CD4-positive, CD25-positive, alpha-beta regulatory T cell (primary cell): Measurements from ENCODE around the gene NCMAP. TPM values are rescaled to one million over a fixed set of nuclear protein-coding genes. Genes with fewer than 3 reads are reported as not detected.
"Not testable (repeated sequence)": the region's sequence is repeated elsewhere in the genome, so short reads cannot be mapped to it uniquely, and the experiment has no call there.

Source experiments
- ATAC-seq, 2 donors: fragments of 150-1000 bp; cut with Tn5 transposase; one replicate each; pipeline ENCODE4 v1.10.0; 2021; ENCODE audit warnings: low read depth in 2 of 2, moderate number of reproducible peaks in 2 of 2, moderate library complexity in 1 of 2
- DNase-seq, 3 donors: peaks; one replicate each; pipeline versions ENCODE4 v3.0.0 to v3.0.0-alpha.2; 2012 to 2022; ENCODE audit warnings: mixed read lengths in 1 of 3
- H3K27ac ChIP-seq: one replicate; pipeline ENCODE4 v1.7.0; 2013; ENCODE audit warnings: mild to moderate bottlenecking, low read length; ENCODE audit not compliant: insufficient read depth, poor library complexity, severe bottlenecking
- H3K27me3 ChIP-seq: one replicate; pipeline ENCODE4 v1.7.0; 2013; ENCODE audit warnings: low read length; ENCODE audit not compliant: control insufficient read depth, insufficient read depth
- H3K36me3 ChIP-seq: one replicate; pipeline ENCODE4 v1.7.0; 2013; ENCODE audit warnings: mild to moderate bottlenecking, low read length, moderate library complexity; ENCODE audit not compliant: control insufficient read depth, insufficient read depth
- H3K4me1 ChIP-seq: 2 replicates; pipeline ENCODE4 v1.7.0; 2013; ENCODE audit warnings: mild to moderate bottlenecking, low read length; ENCODE audit not compliant: insufficient read depth, control insufficient read depth, poor library complexity, severe bottlenecking
- H3K4me3 ChIP-seq: one replicate; pipeline ENCODE4 v1.7.0; 2013; ENCODE audit warnings: low read depth, mild to moderate bottlenecking, low read length, moderate library complexity
- H3K9me3 ChIP-seq, 2 experiments: 1 replicate in 1 of 2; 2 replicates in 1 of 2; pipeline ENCODE4 v1.7.0; 2013; ENCODE audit warnings: low read length in 2 of 2, mild to moderate bottlenecking in 1 of 2, moderate library complexity in 1 of 2; ENCODE audit not compliant: control insufficient read depth in 2 of 2
- H3K27ac Mint-ChIP-seq, 3 donors: one replicate each; pipeline ENCODE4 v1.8.0; 2020 to 2022; ENCODE audit warnings: mild to moderate bottlenecking in 3 of 3, mixed read lengths in 3 of 3, moderate library complexity in 2 of 3
- H3K27me3 Mint-ChIP-seq: one replicate; pipeline ENCODE4 v1.8.0; 2022; ENCODE audit warnings: mild to moderate bottlenecking, mixed read lengths
- H3K36me3 Mint-ChIP-seq: one replicate; pipeline ENCODE4 v1.8.0; 2020; ENCODE audit warnings: mixed read lengths
- H3K4me1 Mint-ChIP-seq, 4 donors: one replicate each; pipeline ENCODE4 v1.8.0; 2020 to 2022; ENCODE audit warnings: mixed read lengths in 4 of 4, mild to moderate bottlenecking in 1 of 4
- H3K4me3 Mint-ChIP-seq, 4 donors: one replicate each; pipeline ENCODE4 v1.8.0; 2020 to 2022; ENCODE audit warnings: mild to moderate bottlenecking in 4 of 4, mixed read lengths in 4 of 4, moderate library complexity in 3 of 4
- H3K9me3 Mint-ChIP-seq, 7 donors: one replicate each; pipeline ENCODE4 v1.8.0; 2020 to 2022; ENCODE audit warnings: mixed read lengths in 7 of 7, mild to moderate bottlenecking in 3 of 7, moderate library complexity in 2 of 7
- polyA plus RNA-seq, 4 donors: library from polyadenylated mRNA; unstranded; fragments of 300-500 nt; fragmentation: Illumina TruSeq; gene quantifications; one replicate each; pipeline ENCODE4 v1.2.3, GENCODE V29; 2021
- total RNA-seq: library from RNA; stranded (reverse); gene quantifications from one replicate; pipeline ENCODE4 v1.2.3, GENCODE V29; 2022

NCMAP gene
- total RNA-seq: not detected
- under 1 TPM in 1 of 4 donors, not detected in 3; 0.34 TPM for polyA plus RNA-seq

DNA sequence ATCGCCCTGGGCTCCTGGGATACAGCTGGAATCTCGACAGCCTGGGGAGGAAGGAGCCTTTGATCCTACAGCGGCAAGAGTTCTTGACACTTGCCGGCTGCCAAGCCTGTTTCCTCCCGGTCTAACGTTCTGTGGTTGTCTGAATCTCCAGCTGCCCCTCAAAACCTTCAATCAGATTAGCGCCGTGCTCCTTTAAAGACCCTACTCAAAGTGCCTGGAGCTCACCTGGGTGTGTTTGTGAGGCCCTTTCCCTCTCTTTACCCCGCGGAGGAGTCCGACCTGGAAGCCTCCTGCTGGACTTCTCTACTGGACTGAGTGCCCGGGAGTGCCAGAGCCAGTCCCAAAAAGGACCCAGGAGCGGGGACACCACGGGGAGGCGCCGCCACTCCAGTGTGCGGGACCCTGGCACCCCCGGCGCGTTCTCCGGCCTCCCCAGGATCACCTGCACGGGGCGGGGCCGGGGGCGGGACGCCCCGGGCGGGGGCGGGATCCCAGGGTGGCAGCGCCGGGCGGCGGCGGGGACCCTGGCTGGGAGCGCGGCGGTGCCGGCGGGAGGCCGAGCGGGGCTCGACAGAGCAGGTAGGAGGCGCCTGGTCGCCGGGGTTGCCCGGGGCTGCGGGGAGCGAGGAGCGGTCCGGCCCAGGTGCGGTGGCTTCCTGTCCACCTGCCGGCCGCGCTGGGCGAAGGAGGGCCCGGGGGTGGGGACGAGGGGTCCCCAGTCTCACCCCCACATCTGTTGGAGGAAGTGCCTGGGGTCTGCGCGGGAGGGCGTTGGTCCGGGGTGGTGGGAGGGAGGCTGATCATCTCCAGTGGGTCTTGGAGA lies at the start of gene NCMAP:
Gene NCMAP, plus strand, starts transcription at position 497 of the 823 bp plus-strand sequence. CDS start 39,344 bp downstream, outside the sequence.
- Mint-ChIP-seq H3K4me3 (peak within 1 kb of the TSS; percentile 72 to 78 (median 77)), H3K27ac (peak within 1 kb of the TSS; percentile 54 to 71 (median 63)), H3K36me3 (no peaks in the 10 kb centered on the region), H3K4me1 (peaks cover 5 to 22% (median 5%) of the 10 kb centered on the region in 4 donors), H3K9me3 (peaks cover 0 to 6% (median 0%) of the 10 kb centered on the region in 7 donors), H3K27me3 (peaks cover 44% of the 10 kb centered on the region)
- DNase-seq: peak in 2 of 3 donors; percentile 27 to 45
- Histone ChIP-seq H3K9me3 (no peaks in the 10 kb centered on the region), H3K36me3 (no peaks in the 10 kb centered on the region), H3K4me1 (peaks cover 12% of the 10 kb centered on the region), H3K27me3 (peaks cover 6% of the 10 kb centered on the region), H3K4me3 (peak within 1 kb of the TSS; percentile 42), H3K27ac (no peak within 1 kb of the TSS)
- peak; percentile 57 to 66 for ATAC-seq

DNA sequence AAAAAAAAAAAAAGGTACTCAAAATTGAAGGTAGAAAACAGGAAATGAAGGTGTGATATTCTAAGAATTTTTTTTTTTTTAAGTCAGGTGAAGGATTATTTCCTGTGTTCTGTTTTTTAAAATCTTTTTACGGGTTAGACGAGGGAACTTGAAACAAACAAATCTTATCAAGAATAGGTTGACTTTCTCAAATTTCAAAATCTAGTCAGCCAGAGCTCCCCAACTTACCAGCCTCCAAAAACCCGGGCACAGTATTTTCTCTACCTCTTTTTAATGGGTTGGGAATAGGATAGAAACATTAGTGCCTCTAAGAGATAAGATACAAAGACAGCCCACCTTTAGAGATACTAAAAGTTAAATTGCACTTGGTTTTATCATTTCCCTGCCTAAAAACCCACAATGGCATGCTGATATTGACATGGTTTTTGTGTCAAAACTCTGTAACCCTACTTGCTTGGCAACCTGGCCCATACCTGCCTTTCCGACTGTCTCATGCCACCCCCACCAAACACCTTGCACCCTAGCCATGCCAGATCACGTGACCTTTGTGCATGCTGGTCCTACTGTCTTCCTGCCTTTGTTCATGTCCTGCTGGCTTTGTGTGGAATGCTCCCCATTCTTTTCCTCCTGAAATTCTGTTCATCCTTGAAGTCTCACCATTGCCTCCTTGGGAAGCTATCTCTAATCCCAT lies 49.1 kb upstream of the NCMAP start:
- peak overlapping the region; percentile 97 for H3K27ac ChIP-seq
- H3K9me3 ChIP-seq: no peaks in the 10 kb centered on the region
- peak overlapping the region; percentile 95 for H3K4me3 ChIP-seq
- H3K4me1 ChIP-seq: peaks cover 70% of the 10 kb centered on the region
- peak overlapping the region; percentile 88 to 99 (median 92) for H3K4me3 Mint-ChIP-seq
- DNase-seq (peak in 2 of 3 donors; percentile 80 to 81), ATAC-seq (peak in 1 of 2 donors; percentile 1)
- peak overlapping the region; percentile 92 to 100 (median 98) for H3K27ac Mint-ChIP-seq
- H3K27me3 Mint-ChIP-seq: peaks cover 6% of the 10 kb centered on the region
- peaks cover 52% of the 10 kb centered on the region for H3K36me3 Mint-ChIP-seq
- H3K27me3 ChIP-seq: no peaks in the 10 kb centered on the region
- H3K4me1 Mint-ChIP-seq: peaks cover 37 to 72% (median 55%) of the 10 kb centered on the region in 4 donors
- peaks cover 0 to 2% (median 0%) of the 10 kb centered on the region in 7 donors for H3K9me3 Mint-ChIP-seq
- peaks cover 13% of the 10 kb centered on the region for H3K36me3 ChIP-seq

DNA sequence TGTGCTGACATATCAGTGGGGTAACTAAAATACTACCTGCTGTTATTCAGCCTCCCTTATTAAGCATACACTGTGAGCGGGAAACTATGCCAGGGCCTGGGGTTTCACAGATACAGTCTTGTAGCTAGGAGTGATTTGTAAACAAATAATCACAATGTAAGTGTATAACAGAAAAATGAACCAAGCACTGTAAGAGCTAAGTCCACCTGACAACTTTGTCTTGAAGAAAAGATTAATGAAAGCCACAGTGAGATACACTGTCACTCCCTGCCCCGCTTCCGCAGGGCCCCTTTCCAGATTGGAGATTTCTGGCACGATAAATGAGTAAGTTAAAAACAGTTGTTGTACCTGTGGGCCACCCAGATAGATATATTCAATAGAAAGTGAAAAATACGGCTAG lies 48.5 kb upstream of the NCMAP start:
- peaks cover 18% of the 10 kb centered on the region for H3K36me3 ChIP-seq
- peak in 1 of 2 donors; percentile 8 for ATAC-seq
- H3K4me3 ChIP-seq: peak overlapping the region; percentile 95
- Mint-ChIP-seq H3K36me3 (peaks cover 54% of the 10 kb centered on the region), H3K9me3 (peaks cover 0 to 2% (median 0%) of the 10 kb centered on the region in 7 donors), H3K27ac (peak overlapping the region; percentile 92 to 100 (median 98)), H3K27me3 (peaks cover under 1% of the 10 kb centered on the region), H3K4me1 (peaks cover 37 to 74% (median 57%) of the 10 kb centered on the region in 4 donors), H3K4me3 (peak overlapping the region; percentile 88 to 99 (median 92))
- peak overlapping the region; percentile 97 for H3K27ac ChIP-seq
- H3K27me3 ChIP-seq: no peaks in the 10 kb centered on the region
- H3K9me3 ChIP-seq: no peaks in the 10 kb centered on the region
- DNase-seq: peak; percentile 31 to 59 (median 37)
- H3K4me1 ChIP-seq: peaks cover 72% of the 10 kb centered on the region

DNA sequence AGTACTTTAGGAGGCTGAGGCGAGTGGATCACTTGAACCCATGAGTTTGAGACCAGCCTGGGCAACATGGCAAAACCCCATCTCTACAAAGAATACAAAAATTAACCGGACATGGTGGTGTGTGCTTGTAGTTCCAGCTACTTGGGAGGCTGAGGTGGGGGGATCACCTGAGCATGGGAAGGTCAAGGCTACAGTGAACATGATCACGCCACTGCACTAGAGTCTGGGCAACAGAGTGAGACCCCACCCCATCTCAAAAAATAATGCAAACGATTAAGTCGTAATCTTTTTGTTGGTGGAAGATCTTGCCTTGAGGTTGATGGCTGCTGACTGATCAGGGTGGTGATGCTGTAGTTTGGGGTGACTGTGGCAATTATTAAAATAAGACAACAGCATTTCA lies 47.0 kb upstream of the NCMAP start:
- H3K27ac ChIP-seq: peak overlapping the region; percentile 97
- H3K27me3 ChIP-seq: no peaks in the 10 kb centered on the region
- H3K36me3 ChIP-seq: peaks cover 19% of the 10 kb centered on the region
- H3K4me3 ChIP-seq: peak overlapping the region; percentile 95
- H3K4me1 ChIP-seq: peaks cover 86% of the 10 kb centered on the region
- H3K36me3 Mint-ChIP-seq: peaks cover 48% of the 10 kb centered on the region
- no peaks in the 10 kb centered on the region for H3K9me3 ChIP-seq
- no peak for ATAC-seq
- peaks cover 42 to 86% (median 65%) of the 10 kb centered on the region in 4 donors for H3K4me1 Mint-ChIP-seq
- H3K27me3 Mint-ChIP-seq: no peaks in the 10 kb centered on the region
- H3K9me3 Mint-ChIP-seq: peaks cover 0 to 2% (median 0%) of the 10 kb centered on the region in 7 donors
- H3K27ac Mint-ChIP-seq: peak overlapping the region; percentile 92 to 100 (median 98)
- DNase-seq: no peak
- H3K4me3 Mint-ChIP-seq: peak overlapping the region; percentile 76 to 99 (median 90)

GRCh38 chr1:24513706-24514105 lies 42.2 kb upstream of the NCMAP start:
- Mint-ChIP-seq H3K27me3 (no peaks in the 10 kb centered on the region), H3K4me3 (peak overlapping the region; percentile 71 to 80 (median 74)), H3K27ac (peak overlapping the region; percentile 53 to 97 (median 70)), H3K36me3 (peaks cover 52% of the 10 kb centered on the region), H3K4me1 (peaks cover 42 to 90% (median 75%) of the 10 kb centered on the region in 4 donors), H3K9me3 (peaks cover 0 to 2% (median 0%) of the 10 kb centered on the region in 7 donors)
- ATAC-seq (no peak), DNase-seq (no peak)
- H3K4me1 ChIP-seq: peaks cover 82% of the 10 kb centered on the region
- peaks cover 57% of the 10 kb centered on the region for H3K36me3 ChIP-seq
- H3K4me3 ChIP-seq: peak overlapping the region; percentile 58
- no peaks in the 10 kb centered on the region for H3K27me3 ChIP-seq
- H3K9me3 ChIP-seq: no peaks in the 10 kb centered on the region
- peak overlapping the region; percentile 52 for H3K27ac ChIP-seq

DNA sequence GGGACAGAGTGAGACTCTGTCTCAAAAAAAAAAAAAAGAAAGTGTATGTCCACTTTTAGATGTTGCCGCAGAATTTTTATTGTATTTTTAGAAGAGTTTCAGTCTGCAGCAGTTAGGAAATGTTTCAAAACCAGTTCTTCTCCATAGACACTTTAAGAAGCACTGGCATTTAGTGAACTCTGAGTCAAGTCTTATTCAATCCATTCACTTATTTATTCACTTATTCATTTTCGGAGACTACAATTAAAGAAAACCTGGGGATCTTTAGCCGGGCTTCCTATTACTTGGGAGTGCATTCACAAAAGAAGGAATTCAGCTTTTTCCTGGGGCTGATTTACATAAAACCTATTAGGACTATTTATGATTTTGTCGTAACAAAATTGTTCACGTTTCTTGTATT lies 40.9 kb upstream of the NCMAP start:
- ATAC-seq (no peak), DNase-seq (no peak)
- H3K36me3 ChIP-seq: peaks cover 57% of the 10 kb centered on the region
- H3K9me3 Mint-ChIP-seq: peaks cover 0 to 2% (median 0%) of the 10 kb centered on the region in 7 donors
- peaks cover 47% of the 10 kb centered on the region for H3K36me3 Mint-ChIP-seq
- H3K9me3 ChIP-seq: no peaks in the 10 kb centered on the region
- no peaks in the 10 kb centered on the region for H3K27me3 Mint-ChIP-seq
- peak overlapping the region; percentile 30 for H3K27ac ChIP-seq
- peak overlapping the region; percentile 47 for H3K4me3 ChIP-seq
- H3K27me3 ChIP-seq: no peaks in the 10 kb centered on the region
- peak overlapping the region; percentile 53 to 97 (median 70) for H3K27ac Mint-ChIP-seq
- H3K4me3 Mint-ChIP-seq: peak overlapping the region; percentile 31 to 76 (median 70)
- peaks cover 40 to 90% (median 72%) of the 10 kb centered on the region in 4 donors for H3K4me1 Mint-ChIP-seq
- peaks cover 76% of the 10 kb centered on the region for H3K4me1 ChIP-seq

DNA sequence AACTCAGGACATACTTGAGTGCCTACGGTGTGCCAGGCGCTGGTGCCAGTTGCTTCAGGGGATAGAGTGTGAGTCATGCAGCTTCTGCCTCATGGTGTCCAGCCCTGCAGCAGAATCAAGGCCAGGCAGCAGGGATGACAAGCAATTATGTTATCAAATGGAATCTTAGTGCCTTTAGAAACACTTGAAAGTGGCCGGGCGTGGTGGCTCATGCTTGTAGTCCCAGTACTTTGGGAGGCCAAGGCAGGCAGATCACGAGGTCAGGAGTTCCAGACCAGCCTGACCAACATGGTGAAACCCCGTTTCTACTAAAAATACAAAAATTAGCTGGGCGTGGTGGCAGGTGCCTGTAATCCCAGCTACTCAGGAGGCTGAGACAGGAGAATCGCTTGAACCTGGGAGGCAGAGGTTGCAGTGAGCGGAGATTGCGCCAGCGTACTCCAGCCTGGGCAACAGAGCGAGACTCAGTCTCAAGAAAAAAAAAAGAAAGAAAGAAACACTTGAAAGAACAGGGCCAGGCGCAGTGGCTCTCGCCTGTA lies 40.1 kb upstream of the NCMAP start:
- Mint-ChIP-seq H3K4me3 (peak overlapping the region in 3 of 4 donors; percentile 64 to 74 (median 71)), H3K4me1 (peaks cover 37 to 88% (median 70%) of the 10 kb centered on the region in 4 donors)
- DNase-seq: not testable (repeated sequence)

More for the DNA sequence above, 40.1 kb upstream of the NCMAP start:
- Mint-ChIP-seq H3K36me3 (peaks cover 48% of the 10 kb centered on the region), H3K27ac (peak overlapping the region in 2 of 3 donors; percentile 33 to 70)
- Histone ChIP-seq H3K36me3 (peaks cover 59% of the 10 kb centered on the region), H3K4me1 (peaks cover 68% of the 10 kb centered on the region), H3K27ac (peak overlapping the region; percentile 30)
- not testable (repeated sequence) for ATAC-seq, H3K27me3 ChIP-seq, H3K9me3 ChIP-seq, H3K9me3 Mint-ChIP-seq, H3K4me3 ChIP-seq, H3K27me3 Mint-ChIP-seq
